ENCODE measurements around the gene ANKRD11.
"Not testable (repeated sequence)": the region's sequence is repeated elsewhere in the genome, so short reads cannot be mapped to it uniquely, and the experiment has no call there.

ANKRD11 gene

GRCh38 chr16:89362540-89363223, 127.7 kb downstream of the ANKRD11 start:
- not testable (repeated sequence) for H3K4me3 ChIP-seq
- H3K27ac ChIP-seq: peak overlapping the region in 10 of 21 experiments; percentile 37 to 80 (median 48)

DNA sequence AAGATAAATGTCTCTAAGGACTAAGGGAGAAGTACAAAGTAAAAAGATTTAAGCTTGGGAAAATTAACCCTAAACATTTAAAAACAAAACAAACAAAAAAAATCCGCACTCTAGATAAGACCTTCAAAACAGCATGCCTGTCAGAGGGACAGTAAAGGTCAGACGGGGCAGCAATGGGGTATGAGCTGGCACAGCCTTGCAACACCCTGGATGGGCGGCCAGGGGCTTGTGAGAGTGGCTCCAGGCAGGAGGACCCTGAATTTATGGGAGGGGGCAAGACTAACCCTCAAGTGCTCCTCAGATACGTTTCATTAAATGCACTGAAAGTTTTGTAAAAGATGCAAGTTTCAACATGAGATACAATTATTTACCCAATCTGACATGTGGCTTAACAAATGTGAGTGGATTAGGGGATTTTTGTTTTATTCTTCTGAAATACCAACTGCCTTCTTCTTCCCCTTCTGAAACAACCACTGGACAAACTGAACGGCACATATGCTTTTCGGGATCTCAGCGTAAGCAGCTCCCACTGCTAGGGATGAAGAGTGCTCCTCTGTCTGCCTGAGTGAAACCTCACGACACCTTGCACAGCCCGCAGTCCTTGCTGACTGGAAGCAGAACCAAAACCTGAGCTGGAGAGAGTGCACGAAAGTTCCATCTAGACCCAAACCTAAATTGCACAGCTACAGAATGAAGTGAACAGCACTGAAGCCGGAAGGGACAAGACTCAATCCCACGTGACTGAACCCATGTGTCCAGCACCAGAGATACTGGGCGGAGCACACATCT, 128.4 kb downstream of the ANKRD11 start:
- peak overlapping the region in 17 of 21 experiments; percentile 1 to 80 (median 47) for H3K27ac ChIP-seq
- no peak overlapping the region for H3K4me3 ChIP-seq

GRCh38 chr16:89360760-89361435, 129.5 kb downstream of the ANKRD11 start:
- H3K4me3 ChIP-seq: no peak overlapping the region
- peak overlapping the region in 15 of 21 experiments; percentile 1 to 80 (median 49) for H3K27ac ChIP-seq

GRCh38 chr16:89359264-89360147, 130.9 kb downstream of the ANKRD11 start:
- Histone ChIP-seq H3K27ac (peak overlapping the region in 4 of 21 experiments; percentile 19 to 80 (median 25)), H3K4me3 (no peak overlapping the region)

DNA sequence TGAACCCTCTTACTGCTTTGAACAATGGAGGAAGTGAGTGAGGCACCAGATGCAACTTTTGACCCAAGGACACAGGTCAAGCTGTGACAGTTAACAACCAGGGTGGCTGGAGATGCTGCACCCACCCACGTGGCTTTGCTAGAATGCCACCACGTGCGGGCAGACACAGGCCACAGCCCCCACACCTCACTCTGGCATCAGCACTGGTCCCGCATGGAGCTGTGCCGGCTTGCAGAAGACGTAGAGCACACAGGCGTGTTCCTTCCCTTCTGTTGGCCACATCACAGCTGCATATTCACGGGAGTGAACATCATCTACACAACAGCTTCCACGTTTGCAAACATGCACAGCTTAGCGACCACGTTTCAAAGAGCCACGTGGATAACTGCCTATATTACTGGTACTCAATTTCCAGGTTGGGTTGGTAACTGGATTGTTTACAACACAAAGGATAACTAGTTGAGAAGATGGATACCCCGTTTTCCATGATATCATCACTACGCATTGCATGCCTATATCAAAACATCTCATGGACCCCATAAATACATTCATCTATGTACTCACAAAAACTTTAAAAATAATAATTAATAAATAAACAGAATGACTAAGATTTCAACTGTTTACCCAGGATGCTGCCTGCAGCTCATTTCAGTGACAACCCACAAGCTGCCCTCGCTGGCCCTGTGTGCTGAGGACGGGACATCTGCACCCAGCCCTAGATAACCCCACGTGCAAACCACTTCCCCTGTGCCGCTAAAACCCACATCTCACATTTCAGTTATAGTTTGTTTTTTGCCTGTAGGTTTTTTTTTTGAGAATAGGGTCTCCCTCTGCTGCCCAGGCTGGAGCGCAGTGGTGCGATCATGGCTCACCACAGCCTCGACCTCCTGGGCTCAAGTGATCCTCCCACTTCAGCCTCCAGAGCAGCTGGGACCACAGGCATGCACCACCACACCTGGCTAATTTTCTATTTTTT, 132.0 kb downstream of the ANKRD11 start:
- no peak overlapping the region for H3K4me3 ChIP-seq
- H3K27ac ChIP-seq: peak overlapping the region in 7 of 21 experiments; percentile 21 to 80 (median 31)

DNA sequence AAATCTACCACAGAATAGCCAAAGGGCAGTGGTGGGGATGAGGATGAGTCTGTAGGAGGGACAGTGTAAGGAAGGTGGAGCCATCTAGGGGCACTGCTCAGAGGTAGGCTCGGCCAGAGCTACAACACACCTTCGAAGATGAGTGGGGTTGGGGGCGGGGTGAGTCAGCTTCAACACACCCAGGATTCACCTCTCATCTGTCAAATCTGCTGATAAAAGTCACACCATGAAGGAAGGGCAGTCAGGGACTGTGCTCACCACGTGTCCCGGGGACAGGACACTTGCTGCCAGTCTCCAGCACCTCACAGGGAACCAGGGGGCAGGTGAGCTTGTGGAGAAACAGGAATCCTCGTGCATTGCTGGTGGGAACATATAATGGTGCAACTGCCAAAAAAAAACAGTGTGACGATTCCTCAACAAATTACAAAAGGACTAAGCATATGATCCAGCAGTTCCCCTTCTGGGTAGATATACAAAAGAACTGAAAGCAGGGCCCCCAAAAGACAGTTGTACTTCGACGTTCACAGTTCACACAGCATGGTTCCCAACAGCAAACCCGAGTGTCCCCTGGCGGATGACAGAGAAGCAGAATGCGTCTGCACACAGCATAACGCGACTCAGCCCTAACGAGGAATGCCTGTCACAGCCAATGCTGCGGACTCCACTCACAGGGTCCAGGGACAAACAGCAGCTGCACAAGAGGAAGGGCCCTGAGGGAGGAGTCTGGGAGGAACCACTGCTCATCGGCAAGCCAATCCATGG, 133.1 kb downstream of the ANKRD11 start:
- no peak overlapping the region for H3K4me3 ChIP-seq
- peak overlapping the region in 6 of 21 experiments; percentile 30 to 80 (median 46) for H3K27ac ChIP-seq

- no peak overlapping the region for H3K4me3 ChIP-seq
- no peak overlapping the region for H3K27ac ChIP-seq
Observed at GRCh38 chr16:89355686-89356085, 134.7 kb downstream of the ANKRD11 start.

GRCh38 chr16:89355007-89355406, 135.4 kb downstream of the ANKRD11 start:
- no peak overlapping the region for H3K4me3 ChIP-seq
- H3K27ac ChIP-seq: peak overlapping the region in 1 of 21 experiments; percentile 9

DNA sequence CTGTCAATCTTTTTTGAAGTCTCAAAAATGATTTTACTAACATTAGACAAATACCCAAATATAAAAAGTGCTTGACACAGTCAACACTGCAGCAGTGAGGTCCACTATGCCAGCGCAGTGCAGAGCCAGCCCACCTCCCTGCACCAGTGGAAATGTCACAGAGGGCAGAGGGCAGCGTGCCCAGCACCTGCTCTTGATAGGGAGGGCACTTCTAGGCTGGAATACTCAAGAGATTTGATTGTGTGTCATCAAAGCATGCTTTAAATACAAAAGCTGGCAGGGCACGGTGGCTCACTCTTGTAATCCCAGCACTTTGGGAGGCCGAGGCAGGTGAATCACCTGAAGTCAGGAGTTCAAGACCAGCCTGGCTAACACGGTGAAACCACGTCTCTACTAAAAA, 136.0 kb downstream of the ANKRD11 start:
- H3K4me3 ChIP-seq: no peak overlapping the region
- H3K27ac ChIP-seq: peak overlapping the region in 1 of 21 experiments; percentile 9

DNA sequence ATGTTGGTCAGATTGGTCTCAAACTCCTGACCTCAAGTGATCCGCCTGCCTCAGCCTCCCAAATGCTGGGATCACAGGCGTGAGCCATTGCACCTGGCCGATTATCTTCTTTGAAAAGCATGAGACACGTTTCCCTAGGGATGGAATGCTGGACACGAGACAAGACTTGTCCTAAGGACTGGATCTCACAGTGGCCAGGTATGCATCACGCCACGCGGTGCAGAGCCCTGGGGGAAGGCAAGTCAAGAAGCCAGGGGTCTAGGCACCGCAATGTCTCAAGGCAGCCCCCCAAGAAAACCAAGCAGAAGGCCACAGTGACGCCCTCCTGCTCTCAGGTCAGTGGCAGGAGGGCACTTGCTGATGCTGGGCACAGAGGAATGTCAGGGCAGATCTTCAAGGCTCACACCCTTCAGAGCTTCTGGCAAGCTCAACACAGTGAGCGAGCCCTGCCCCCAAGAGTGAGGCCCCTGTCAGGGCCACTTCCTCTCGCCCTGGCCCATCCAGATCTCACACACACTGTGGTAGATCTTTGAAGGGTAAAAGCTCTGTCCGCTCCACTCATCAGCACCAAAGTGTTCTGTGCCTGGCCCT, 138.2 kb downstream of the ANKRD11 start:
- no peak overlapping the region for H3K4me3 ChIP-seq

DNA sequence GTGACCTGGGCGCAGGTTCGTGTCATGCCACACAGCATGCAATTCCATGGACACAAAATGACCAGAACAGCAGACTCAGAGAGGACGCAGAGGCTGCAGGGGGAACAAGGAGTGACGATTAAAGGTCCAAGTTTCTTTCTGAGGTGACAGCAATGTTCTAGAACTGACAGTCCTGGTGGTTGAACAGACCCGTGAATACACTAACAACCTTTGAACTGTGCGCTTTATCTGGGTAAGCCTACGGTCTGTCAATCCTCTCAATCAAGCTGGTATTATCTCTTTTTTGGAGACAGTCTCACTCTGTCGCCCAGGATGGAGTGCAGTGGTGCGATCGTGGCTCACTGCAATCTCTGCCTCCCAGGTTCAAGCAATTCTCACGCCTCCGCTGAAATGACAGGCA, 138.7 kb downstream of the ANKRD11 start:
- H3K4me3 ChIP-seq: no peak overlapping the region
- H3K27ac ChIP-seq: no peak overlapping the region

More for the DNA sequence above, 138.2 kb downstream of the ANKRD11 start:
- peak overlapping the region in 1 of 21 experiments; percentile 25 for H3K27ac ChIP-seq

DNA sequence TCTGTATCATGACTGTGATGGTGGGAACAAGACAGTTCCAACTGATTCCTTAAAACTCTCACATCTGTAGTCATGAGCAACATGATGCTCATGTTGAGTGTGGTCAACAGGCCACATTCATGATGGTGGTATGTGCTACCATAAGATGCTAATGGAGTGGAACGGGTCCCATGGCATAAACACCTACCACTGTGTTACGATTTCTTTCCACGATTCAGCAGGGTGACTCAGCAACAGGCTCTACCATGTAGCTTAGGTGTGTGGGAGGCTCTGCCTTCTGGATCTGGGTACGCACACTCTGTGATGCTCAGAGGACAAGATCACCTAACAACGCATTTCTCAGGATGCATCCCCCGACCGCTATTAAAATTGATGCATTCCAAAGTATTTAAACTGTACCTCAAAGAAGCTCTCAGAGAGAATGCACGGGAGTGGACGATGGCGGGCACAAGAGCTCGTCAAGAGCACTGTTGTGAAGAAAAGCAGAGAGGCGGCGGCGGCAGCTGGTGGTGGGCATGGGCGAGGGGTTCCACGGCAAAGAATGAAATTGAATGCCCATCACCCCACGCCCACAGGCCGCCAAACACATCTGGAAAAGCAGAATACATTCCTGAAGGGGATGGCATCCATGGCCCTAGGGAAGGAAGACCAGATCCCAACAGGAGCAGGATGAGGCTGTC, 139.5 kb downstream of the ANKRD11 start:
- H3K27ac ChIP-seq: no peak overlapping the region
- no peak overlapping the region for H3K4me3 ChIP-seq

- no peak overlapping the region for H3K4me3 ChIP-seq
- no peak overlapping the region for H3K27ac ChIP-seq
Observed at GRCh38 chr16:89349947-89350633, 140.3 kb downstream of the ANKRD11 start.

DNA sequence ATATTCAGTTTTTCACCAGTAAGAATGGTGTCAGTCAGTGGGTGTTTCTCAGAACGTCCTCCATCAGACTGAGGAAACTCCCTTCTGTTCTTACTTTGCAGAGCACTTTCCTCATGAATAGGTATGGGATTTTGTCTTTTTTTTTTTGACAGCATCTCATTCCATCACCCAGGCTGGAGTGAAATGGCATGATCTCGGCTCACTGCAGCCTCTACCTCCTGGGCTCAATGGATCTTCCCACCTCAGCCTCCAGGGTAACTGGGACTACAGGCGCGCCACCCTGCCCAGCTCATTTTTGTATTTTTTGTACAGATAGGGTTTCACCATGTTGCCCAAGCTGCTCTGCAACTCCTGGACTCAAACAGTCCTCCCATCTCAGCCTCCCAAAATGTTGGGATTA, 142.6 kb downstream of the ANKRD11 start:
- Histone ChIP-seq H3K4me3 (no peak overlapping the region), H3K27ac (no peak overlapping the region)

DNA sequence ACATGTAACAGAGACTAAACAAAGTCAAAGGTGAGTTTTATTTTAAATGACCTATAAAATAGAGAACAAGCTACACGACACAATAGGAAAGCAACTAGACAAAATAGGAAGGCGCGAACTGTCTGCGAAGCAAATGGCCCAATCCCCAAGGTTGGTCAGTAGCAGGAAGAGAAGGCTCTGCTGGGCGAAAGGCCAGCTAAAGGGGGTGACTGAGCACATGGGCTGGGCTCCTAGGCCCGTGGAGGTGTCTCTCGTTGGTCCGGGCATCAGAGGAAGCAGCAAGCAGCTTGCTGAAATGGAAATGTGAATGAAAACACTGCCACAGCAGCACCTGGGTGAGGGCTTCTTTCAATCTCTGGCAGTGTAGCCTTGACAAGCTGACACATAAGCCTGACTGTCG, 143.5 kb downstream of the ANKRD11 start:
- no peak overlapping the region for H3K27ac ChIP-seq
- no peak overlapping the region for H3K4me3 ChIP-seq

DNA sequence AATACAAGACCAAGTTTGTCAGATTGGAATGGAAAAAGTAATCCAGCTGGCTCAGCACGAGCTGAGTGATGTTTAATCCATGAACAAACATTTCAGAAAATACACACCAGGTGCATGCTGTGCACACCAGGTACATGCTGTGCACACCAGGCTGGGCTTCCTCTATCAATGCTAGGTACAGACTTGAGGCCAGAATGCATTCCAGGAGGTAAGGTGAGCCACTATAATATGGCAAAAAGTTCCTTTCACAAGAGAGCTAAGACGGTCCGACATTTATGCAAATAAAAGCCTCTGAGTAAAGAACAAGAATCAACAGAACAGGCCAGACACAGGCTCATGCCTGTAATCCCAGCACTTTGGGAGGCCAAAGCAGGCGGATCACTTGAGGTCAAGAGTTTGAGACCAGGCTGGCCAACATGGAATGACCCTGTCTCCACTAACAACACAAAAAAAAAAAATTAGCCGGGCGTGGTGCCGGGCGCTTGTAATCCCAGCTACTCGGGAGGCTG, 144.7 kb downstream of the ANKRD11 start:
- Histone ChIP-seq H3K4me3 (no peak overlapping the region), H3K27ac (peak overlapping the region in 2 of 21 experiments; percentile 17 to 29)
